22Rv1 (cell line): ENCODE data around the gene CAPZA3.
"Not testable (repeated sequence)": the region's sequence is repeated elsewhere in the genome, so short reads cannot be mapped to it uniquely, and the experiment has no call there.

Source experiments
- H3K27ac ChIP-seq: fragments of 450-650 bp; 2 replicates; pipeline ENCODE4 v1.5.1; 2017
- CTCF ChIP-seq: fragments of 450-650 bp; IDR thresholded peaks from 2 replicates; pipeline ENCODE4 v1.5.1; 2017; ENCODE audit warnings: mild to moderate bottlenecking
- ZFX ChIP-seq: fragments of 450-650 bp; IDR thresholded peaks from 2 replicates; pipeline ENCODE4 v1.6.1; 2017; ENCODE audit warnings: antibody characterized with exemption, borderline replicate concordance

Gene CAPZA3

GRCh38 chr12:18753481-18754123, 15.7 kb downstream of the CAPZA3 start:
- H3K27ac ChIP-seq = no peak overlapping the region
- no peak for TF ChIP-seq CTCF
- no peak for TF ChIP-seq ZFX

- no peak overlapping the region for H3K27ac ChIP-seq
- no peak for TF ChIP-seq ZFX
- no peak for TF ChIP-seq CTCF
Observed at GRCh38 chr12:18754124-18754707, 16.3 kb downstream of the CAPZA3 start.

- H3K27ac ChIP-seq = no peak overlapping the region
- no peak for TF ChIP-seq ZFX
- TF ChIP-seq CTCF = no peak
Observed at GRCh38 chr12:18755341-18755740, 17.4 kb downstream of the CAPZA3 start.

- H3K27ac ChIP-seq = not testable (repeated sequence)
Observed at GRCh38 chr12:18766479-18766878, 28.6 kb downstream of the CAPZA3 start.

GRCh38 chr12:18782827-18783226, 44.9 kb downstream of the CAPZA3 start:
- no peak overlapping the region for H3K27ac ChIP-seq
- TF ChIP-seq ZFX (no peak), CTCF (no peak)

GRCh38 chr12:18785465-18785864, 47.5 kb downstream of the CAPZA3 start:
- H3K27ac ChIP-seq = not testable (repeated sequence)
